Skin epidermis (tissue), 12 donors: ENCODE results near the gene STK4.
A peak's percentile ranks its signal among the peaks of the same experiment; 100 is the strongest.

Experiments
- H3K27ac ChIP-seq, 21 experiments: fragments of 200-600 bp; sonication (generic) in 11 of 21; one replicate each; pipeline ENCODE4 v1.5.0; 2020; ENCODE audit warnings: mild to moderate bottlenecking in 3 of 21, inconsistent platforms in 2 of 21, moderate library complexity in 2 of 21
- H3K4me3 ChIP-seq, 7 experiments: fragments of 200-600 bp; sonication (generic) in 2 of 7; one replicate each; pipeline ENCODE4 v1.5.0; 2020; ENCODE audit warnings: inconsistent platforms in 2 of 7, mild to moderate bottlenecking in 2 of 7, moderate library complexity in 1 of 7

The STK4 gene

GRCh38 chr20:45097485-45098102 is 131.3 kb downstream of the STK4 start:
- Histone ChIP-seq H3K4me3 (peak overlapping the region in 2 of 7 experiments; percentile 3 to 7), H3K27ac (no peak overlapping the region)

- H3K27ac ChIP-seq, result no peak overlapping the region
- H3K4me3 ChIP-seq, result peak overlapping the region in 3 of 7 experiments; percentile 3 to 18 (median 7)
These were observed 131.9 kb downstream of the STK4 start for GRCh38 chr20:45098103-45098773.

GRCh38 chr20:45100563-45101245 is 134.4 kb downstream of the STK4 start, which contains the start of gene KCNS1:
Gene KCNS1 (minus strand): TSS chr20:45101127. CDS start chr20:45099236, 1,891 bp downstream.
- no peak within 1 kb of the TSS for H3K4me3 ChIP-seq

GRCh38 chr20:45101333-45101850 is 135.1 kb downstream of the STK4 start:
- H3K4me3 ChIP-seq, result no peak overlapping the region

More at GRCh38 chr20:45100563-45101245, 134.4 kb downstream of the STK4 start, which contains the start of gene KCNS1:
- H3K27ac ChIP-seq, result no peak within 1 kb of the TSS

GRCh38 chr20:45103072-45103471 is 136.8 kb downstream of the STK4 start:
- Histone ChIP-seq H3K4me3 (no peak overlapping the region), H3K27ac (no peak overlapping the region)

More at GRCh38 chr20:45101333-45101850, 135.1 kb downstream of the STK4 start:
- H3K27ac ChIP-seq, result no peak overlapping the region

- Histone ChIP-seq H3K27ac (no peak overlapping the region), H3K4me3 (no peak overlapping the region)
These were observed 138.5 kb downstream of the STK4 start for GRCh38 chr20:45104786-45105185.

GRCh38 chr20:45105317-45105716 is 139.0 kb downstream of the STK4 start:
- no peak overlapping the region for H3K27ac ChIP-seq
- H3K4me3 ChIP-seq, result no peak overlapping the region

GRCh38 chr20:45109634-45110033 is 143.3 kb downstream of the STK4 start:
- Histone ChIP-seq H3K4me3 (no peak overlapping the region), H3K27ac (no peak overlapping the region)

- Histone ChIP-seq H3K27ac (no peak overlapping the region), H3K4me3 (no peak overlapping the region)
These were observed 144.0 kb downstream of the STK4 start for GRCh38 chr20:45110301-45110700.

GRCh38 chr20:45111285-45111684 is 145.0 kb downstream of the STK4 start:
- Histone ChIP-seq H3K27ac (no peak overlapping the region), H3K4me3 (no peak overlapping the region)

- Histone ChIP-seq H3K4me3 (no peak overlapping the region), H3K27ac (no peak overlapping the region)
These were observed 145.6 kb downstream of the STK4 start for GRCh38 chr20:45111799-45112471.

GRCh38 chr20:45112754-45113153 is 146.4 kb downstream of the STK4 start:
- Histone ChIP-seq H3K4me3 (peak overlapping the region in 1 of 7 experiments; percentile 4), H3K27ac (peak overlapping the region in 8 of 21 experiments; percentile 17 to 93 (median 72))

- Histone ChIP-seq H3K27ac (peak overlapping the region in 13 of 21 experiments; percentile 17 to 93 (median 77)), H3K4me3 (peak overlapping the region in 2 of 7 experiments; percentile 15 to 27)
These were observed 147.6 kb downstream of the STK4 start for GRCh38 chr20:45113865-45114264.

- peak within 1 kb of the TSS in 19 of 21 experiments; percentile 23 to 93 (median 73) for H3K27ac ChIP-seq
- H3K4me3 ChIP-seq, result peak within 1 kb of the TSS in 3 of 7 experiments; percentile 26 to 30 (median 27)
These were observed 148.4 kb downstream of the STK4 start, which contains the start of gene WFDC5 for GRCh38 chr20:45114465-45115385. Gene WFDC5 (minus strand): TSS chr20:45115174. CDS start chr20:45115083, 91 bp downstream.

GRCh38 chr20:45115386-45115774 is 149.1 kb downstream of the STK4 start:
- H3K27ac ChIP-seq, result peak overlapping the region in 16 of 21 experiments; percentile 14 to 93 (median 76)
- peak overlapping the region in 1 of 7 experiments; percentile 30 for H3K4me3 ChIP-seq

- H3K4me3 ChIP-seq, result no peak overlapping the region
- H3K27ac ChIP-seq, result peak overlapping the region in 15 of 21 experiments; percentile 14 to 93 (median 76)
These were observed 149.5 kb downstream of the STK4 start for GRCh38 chr20:45115829-45116228.

GRCh38 chr20:45117581-45117980 is 151.3 kb downstream of the STK4 start:
- Histone ChIP-seq H3K4me3 (no peak overlapping the region), H3K27ac (no peak overlapping the region)

GRCh38 chr20:45118028-45118427 is 151.7 kb downstream of the STK4 start:
- Histone ChIP-seq H3K27ac (no peak overlapping the region), H3K4me3 (no peak overlapping the region)
